PC-9 (cell line): ENCODE measurements around the gene COIL. TPM values are rescaled to one million over a fixed set of nuclear protein-coding genes. Genes with fewer than 3 reads are reported as not detected.

Experiments
- BruUV-seq: library from RNA; stranded (reverse); fragments of 400-500 nt; replicated peaks from 2 replicates; lab custom pipeline; 2021; lab: Mats Ljungman, UMichigan
- CTCF ChIA-PET: fragments of 300-600 bp; sonication (Branson Sonifier 250); formaldehyde crosslinking; loops from one replicate; lab custom pipeline; 2022; ENCODE audit warnings: antibody characterized with exemption; lab: Charles Lee
- POLR2A ChIA-PET: fragments of 300-600 bp; sonication (Branson Sonifier 250); formaldehyde crosslinking; loops from one replicate; lab custom pipeline; 2022; ENCODE audit warnings: antibody characterized with exemption; ENCODE audit not compliant: unreplicated experiment; lab: Charles Lee
- DNase-seq, 2 experiments: peaks; one replicate each; pipeline versions ENCODE4 v3.0.0 to v3.0.0-alpha.2; 2015 to 2022; ENCODE audit warnings: mixed read lengths in 1 of 2
- H2AFZ ChIP-seq: fragments of 200-600 bp; sonication (generic); 2 replicates; pipeline ENCODE4 v1.8.1; 2017; ENCODE audit warnings: antibody characterized with exemption
- H3F3A ChIP-seq: fragments of 200-600 bp; sonication (generic); 2 replicates; pipeline ENCODE4 v1.8.1; 2017; ENCODE audit warnings: antibody characterized with exemption, mild to moderate bottlenecking, low read depth; ENCODE audit not compliant: insufficient read depth
- H3K27ac ChIP-seq: fragments of 200-600 bp; sonication (generic); 2 replicates; pipeline ENCODE4 v1.6.1; 2016; ENCODE audit warnings: mixed run types
- H3K27me3 ChIP-seq: fragments of 200-600 bp; sonication (generic); 2 replicates; pipeline ENCODE4 v1.6.1; 2016; ENCODE audit warnings: low read depth, mixed run types; ENCODE audit not compliant: insufficient read depth
- H3K36me3 ChIP-seq: fragments of 200-600 bp; sonication (generic); 2 replicates; pipeline ENCODE4 v1.6.1; 2016; ENCODE audit warnings: low read depth, mixed run types
- H3K4me1 ChIP-seq: fragments of 200-600 bp; sonication (generic); replicated peaks from 2 replicates; pipeline ENCODE4 v1.6.1; 2016; ENCODE audit warnings: mixed run types; ENCODE audit not compliant: insufficient read depth
- H3K4me2 ChIP-seq: fragments of 200-600 bp; sonication (generic); 2 replicates; pipeline ENCODE4 v1.6.1; 2017; ENCODE audit warnings: mixed run types
- H3K4me3 ChIP-seq: fragments of 200-600 bp; sonication (generic); 2 replicates; pipeline ENCODE4 v1.6.1; 2016; ENCODE audit warnings: mixed run types
- H3K79me2 ChIP-seq: fragments of 200-600 bp; sonication (generic); 2 replicates; pipeline ENCODE4 v1.6.1; 2017; ENCODE audit warnings: low read depth, mixed run types
- H3K9me2 ChIP-seq: fragments of 200-600 bp; sonication (generic); 2 replicates; pipeline ENCODE4 v1.8.1; 2017; ENCODE audit warnings: mild to moderate bottlenecking; ENCODE audit not compliant: insufficient read depth
- H3K9me3 ChIP-seq: fragments of 200-600 bp; sonication (generic); 2 replicates; pipeline ENCODE4 v1.8.1; 2016; ENCODE audit warnings: low read depth; ENCODE audit not compliant: insufficient read depth
- H4K20me1 ChIP-seq: fragments of 200-600 bp; sonication (generic); 2 replicates; pipeline ENCODE4 v1.8.1; 2017; ENCODE audit not compliant: insufficient read depth
- CTCF ChIP-seq: fragments of 200-600 bp; sonication (generic); conservative IDR thresholded peaks from 2 replicates; pipeline ENCODE4 v1.6.1; 2017; ENCODE audit warnings: mixed run types, antibody characterized with exemption, mild to moderate bottlenecking, moderate library complexity
- EZH2 ChIP-seq: fragments of 200-600 bp; sonication (generic); IDR thresholded peaks from 2 replicates; pipeline ENCODE4 v1.8.0; 2017; ENCODE audit warnings: antibody characterized with exemption, low read depth
- intact Hi-C: fragments of 100-400 bp; cut with micrococcal nuclease; formaldehyde crosslinking; loops from one replicate; pipeline ENCODE4 v1.10.0; 2022; ENCODE audit not compliant: unreplicated experiment
- total RNA-seq: library from RNA; stranded (reverse); gene quantifications from 2 replicates; pipeline ENCODE4 v1.2.3, GENCODE V29; 2021

Gene COIL
- total RNA-seq, 1 experiment from 2014 or later, result 19.0 TPM

GRCh38 chr17:56978441-56979090 is 17.7 kb upstream of the COIL start:
- CTCF ChIA-PET, result interaction anchor here (0.6 kb wide), 2 partner anchors 15 to 878 kb away, joined by 4 to 8 read pairs; no protein-coding TSS in a partner anchor
- intact Hi-C loops, result no loop called here

GRCh38 chr17:56977673-56978395 is 17.0 kb upstream of the COIL start, which contains the start of gene SCPEP1:
Gene SCPEP1 (plus strand): TSS chr17:56978131. CDS start chr17:56978160, 29 bp downstream.
- no peaks in the 10 kb centered on the region for H3K27me3 ChIP-seq
- H4K20me1 ChIP-seq, result no peaks in the 10 kb centered on the region
- H3K4me3 ChIP-seq, result peak within 1 kb of the TSS; percentile 67
- peak within 1 kb of the TSS; percentile 85 for H3K4me2 ChIP-seq
- H3K36me3 ChIP-seq, result no peaks in the 10 kb centered on the region
- BruUV-seq, result no TSS peak
- no peak for TF ChIP-seq EZH2
- TF ChIP-seq CTCF, result no peak
- ChIA-PET CTCF (interaction anchor here (0.6 kb wide), 2 partner anchors 14 to 879 kb away, joined by 4 to 8 read pairs; no protein-coding TSS in a partner anchor), POLR2A (interaction anchor here (0.5 to 0.7 kb wide), 2 partner anchors 40 to 109 kb away, joined by 5 to 6 read pairs; no protein-coding TSS in a partner anchor)
- H2AFZ ChIP-seq, result peak within 1 kb of the TSS; percentile 82
- H3K4me1 ChIP-seq, result peaks cover 51% of the 10 kb centered on the region
- peak within 1 kb of the TSS; percentile 36 for H3K27ac ChIP-seq
- H3K9me2 ChIP-seq, result no peaks in the 10 kb centered on the region
- peaks cover 23% of the 10 kb centered on the region for H3F3A ChIP-seq
- no peaks in the 10 kb centered on the region for H3K9me3 ChIP-seq
- intact Hi-C loops, result no loop called here
- DNase-seq, result peak; percentile 69 to 74
- H3K79me2 ChIP-seq, result no peaks in the 10 kb centered on the region

More at GRCh38 chr17:56978441-56979090, 17.7 kb upstream of the COIL start:
- H3K27ac ChIP-seq, result peak overlapping the region; percentile 36
- H3K79me2 ChIP-seq, result no peaks in the 10 kb centered on the region
- H3K4me1 ChIP-seq, result peaks cover 44% of the 10 kb centered on the region
- no peaks in the 10 kb centered on the region for H3K9me3 ChIP-seq
- no peaks in the 10 kb centered on the region for H3K9me2 ChIP-seq
- H3K4me3 ChIP-seq, result peak overlapping the region; percentile 67
- H4K20me1 ChIP-seq, result no peaks in the 10 kb centered on the region
- H3F3A ChIP-seq, result peaks cover 21% of the 10 kb centered on the region
- H3K27me3 ChIP-seq, result no peaks in the 10 kb centered on the region
- no peaks in the 10 kb centered on the region for H3K36me3 ChIP-seq
- TF ChIP-seq CTCF (no peak), EZH2 (no peak)
- peak in 1 of 2 experiments; percentile 45 for DNase-seq
- BruUV-seq, result TSS peak; percentile 50
- H2AFZ ChIP-seq, result peak overlapping the region; percentile 82
- POLR2A ChIA-PET, result interaction anchor here (0.5 kb wide), 1 partner anchor 108 kb away, joined by 5 read pairs; no protein-coding TSS in a partner anchor
- peak overlapping the region; percentile 85 for H3K4me2 ChIP-seq

GRCh38 chr17:56976941-56977608 is 16.2 kb upstream of the COIL start:
- H3K79me2 ChIP-seq, result no peaks in the 10 kb centered on the region
- no peak overlapping the region for H3K27ac ChIP-seq
- TF ChIP-seq CTCF, result no peak
- TF ChIP-seq EZH2, result no peak
- intact Hi-C loops, result no loop called here
- no peak for DNase-seq
- H3K9me3 ChIP-seq, result no peaks in the 10 kb centered on the region
- ChIA-PET POLR2A (interaction anchor here (0.7 kb wide), 1 partner anchor 1958 kb away, joined by 3 read pairs; no protein-coding TSS in a partner anchor), CTCF (no interaction called here)
- no peaks in the 10 kb centered on the region for H3K9me2 ChIP-seq
- peaks cover 53% of the 10 kb centered on the region for H3K4me1 ChIP-seq
- peaks cover 23% of the 10 kb centered on the region for H3F3A ChIP-seq
- no TSS peak for BruUV-seq
- no peaks in the 10 kb centered on the region for H3K27me3 ChIP-seq
- no peaks in the 10 kb centered on the region for H4K20me1 ChIP-seq
- peak overlapping the region; percentile 67 for H3K4me3 ChIP-seq
- peak overlapping the region; percentile 85 for H3K4me2 ChIP-seq
- H3K36me3 ChIP-seq, result no peaks in the 10 kb centered on the region
- no peak overlapping the region for H2AFZ ChIP-seq
